H1 (cell line): ENCODE results near the gene PIGV. TPM values are rescaled to one million over a fixed set of nuclear protein-coding genes. Genes with fewer than 3 reads are reported as not detected.

ENCODE experiments used
- CTCF ChIA-PET: fragments of 300-600 bp; sonication (Branson Sonifier 250); formaldehyde crosslinking; loops from one replicate; lab custom pipeline; 2021; ENCODE audit not compliant: partially characterized antibody; lab: Charles Lee
- POLR2A ChIA-PET: fragments of 300-600 bp; sonication (Branson Sonifier 250); formaldehyde crosslinking; loops from one replicate; lab custom pipeline; 2021; ENCODE audit warnings: inconsistent platforms; ENCODE audit not compliant: partially characterized antibody; lab: Charles Lee
- DNase-seq, 2 experiments: peaks; one replicate each; pipeline versions ENCODE4 v3.0.0 to v3.0.0-alpha.2; 2010 to 2022; ENCODE audit warnings: low spot score in 2 of 2, low read depth in 1 of 2, mixed read lengths in 1 of 2
- FAIRE-seq: peaks from 2 replicates; lab custom pipeline; 2011; peaks lifted over from hg19 to GRCh38; lab: Jason Lieb, UNC
- H2AFZ ChIP-seq: 2 replicates; pipeline ENCODE4 v1.8.1; 2012; ENCODE audit warnings: low read length, inconsistent platforms
- H2AK5ac ChIP-seq: 2 replicates; pipeline ENCODE4 v1.6.1; 2013; ENCODE audit warnings: low read depth, low read length
- H2BK120ac ChIP-seq: replicated peaks from 2 replicates; pipeline ENCODE3; 2013; ENCODE audit warnings: low read depth, low read length, inconsistent platforms
- H2BK12ac ChIP-seq: 2 replicates; pipeline ENCODE4 v1.6.1; 2013; ENCODE audit warnings: low read depth, low read length
- H2BK15ac ChIP-seq: 2 replicates; pipeline ENCODE4 v1.6.1; 2013; ENCODE audit warnings: low read length
- H2BK20ac ChIP-seq: 2 replicates; pipeline ENCODE4 v1.6.1; 2013; ENCODE audit warnings: low read length
- H2BK5ac ChIP-seq: 2 replicates; pipeline ENCODE4 v1.6.1; 2013; ENCODE audit warnings: low read depth, low read length
- H3K14ac ChIP-seq: 2 replicates; pipeline ENCODE4 v1.6.1; 2013; ENCODE audit warnings: inconsistent platforms; ENCODE audit not compliant: insufficient read length
- H3K18ac ChIP-seq: 2 replicates; pipeline ENCODE4 v1.6.1; 2013; ENCODE audit warnings: low read length; ENCODE audit errors: extremely low read depth
- H3K23ac ChIP-seq: 2 replicates; pipeline ENCODE4 v1.6.1; 2013; ENCODE audit warnings: inconsistent platforms; ENCODE audit not compliant: insufficient read length
- H3K23me2 ChIP-seq: 2 replicates; pipeline ENCODE4 v1.6.1; 2013; ENCODE audit warnings: low read depth, low read length
- H3K27ac ChIP-seq: 2 replicates; pipeline ENCODE4 v1.6.1; 2011; ENCODE audit warnings: low read depth, low read length, inconsistent platforms
- H3K27me3 ChIP-seq, 4 experiments: replicated peaks in 1 of 4; 1 replicate in 1 of 4; 2 replicates in 3 of 4; pipeline versions ENCODE4 v1.6.1 to v1.8.1; 2011 to 2013; ENCODE audit warnings: low read length in 3 of 4, mild to moderate bottlenecking in 3 of 4, inconsistent platforms in 2 of 4, mixed read lengths in 2 of 4, moderate library complexity in 1 of 4; ENCODE audit not compliant: control insufficient read depth in 3 of 4, insufficient read depth in 3 of 4; ENCODE audit errors: extremely low read depth in 1 of 4
- H3K36me3 ChIP-seq, 4 experiments: 2 replicates each; pipeline versions ENCODE4 v1.6.1 to v1.8.1; 2011 to 2013; ENCODE audit warnings: mild to moderate bottlenecking in 4 of 4, low read length in 3 of 4, moderate library complexity in 2 of 4, control low read depth in 1 of 4, inconsistent platforms in 1 of 4; ENCODE audit not compliant: insufficient read depth in 4 of 4, control insufficient read depth in 2 of 4
- H3K4ac ChIP-seq: replicated peaks from 2 replicates; pipeline ENCODE3; 2013; ENCODE audit warnings: low read length, low read depth, mixed read lengths, inconsistent platforms; ENCODE audit not compliant: insufficient read length
- H3K4me1 ChIP-seq, 4 experiments: replicated peaks in 1 of 4; 1 replicate in 1 of 4; 2 replicates in 3 of 4; pipeline versions ENCODE4 v1.6.1 to v1.8.1; 2011 to 2013; ENCODE audit warnings: low read length in 3 of 4, inconsistent platforms in 2 of 4, mixed read lengths in 1 of 4; ENCODE audit not compliant: insufficient read depth in 4 of 4, control insufficient read depth in 3 of 4
- H3K4me2 ChIP-seq, 2 experiments: 2 replicates each; pipeline versions ENCODE4 v1.6.1 to v1.8.1; 2011 to 2013; ENCODE audit warnings: low read depth in 2 of 2, low read length in 2 of 2, control low read depth in 1 of 2, inconsistent platforms in 1 of 2, mild to moderate bottlenecking in 1 of 2; ENCODE audit not compliant: insufficient read depth in 1 of 2
- H3K4me3 ChIP-seq, 4 experiments: fragments of 200-600, 300-600 bp in 1 of 4; sonication (generic), shearing (Covaris generic), sonication (Bioruptor Twin) in 1 of 4; 2 replicates each; pipeline versions ENCODE4 v1.5.1 to v1.8.1; 2011 to 2016; ENCODE audit warnings: low read length in 4 of 4, low read depth in 3 of 4, control low read depth in 2 of 4, inconsistent platforms in 2 of 4, mild to moderate bottlenecking in 2 of 4, mixed read lengths in 1 of 4, moderate library complexity in 1 of 4; ENCODE audit not compliant: insufficient read depth in 2 of 4; ENCODE audit errors: extremely low read depth in 1 of 4
- H3K56ac ChIP-seq: replicated peaks from 2 replicates; pipeline ENCODE3; 2013; ENCODE audit warnings: low read depth, mild to moderate bottlenecking, mixed read lengths, low read length, inconsistent platforms; ENCODE audit not compliant: insufficient read length
- H3K79me1 ChIP-seq: 2 replicates; pipeline ENCODE4 v1.6.1; 2013; ENCODE audit warnings: low read depth, low read length, control low read depth
- H3K79me2 ChIP-seq, 2 experiments: 2 replicates each; pipeline versions ENCODE4 v1.6.1 to v1.8.1; 2012 to 2013; ENCODE audit warnings: low read length in 2 of 2, mild to moderate bottlenecking in 2 of 2, inconsistent platforms in 1 of 2; ENCODE audit not compliant: insufficient read depth in 2 of 2, control insufficient read depth in 1 of 2
- H3K9ac ChIP-seq, 4 experiments: replicated peaks in 1 of 4; 1 replicate in 1 of 4; 2 replicates in 3 of 4; pipeline versions ENCODE4 v1.6.1 to v1.8.1; 2011 to 2013; ENCODE audit warnings: low read depth in 3 of 4, low read length in 3 of 4, control low read depth in 2 of 4, mild to moderate bottlenecking in 2 of 4, moderate library complexity in 2 of 4, inconsistent platforms in 1 of 4; ENCODE audit errors: extremely low read depth in 1 of 4
- H3K9me3 ChIP-seq, 2 experiments: 2 replicates each; pipeline versions ENCODE4 v1.6.1 to v1.8.1; 2012 to 2013; ENCODE audit warnings: mild to moderate bottlenecking in 2 of 2, moderate library complexity in 2 of 2, control low read depth in 1 of 2, inconsistent platforms in 1 of 2, low read depth in 1 of 2, low read length in 1 of 2, mixed read lengths in 1 of 2; ENCODE audit not compliant: insufficient read depth in 2 of 2
- H4K20me1 ChIP-seq, 2 experiments: replicated peaks in 1 of 2; 2 replicates each; pipeline versions ENCODE3 to v1.8.1; 2011 to 2013; ENCODE audit warnings: inconsistent platforms in 2 of 2, low read length in 2 of 2, mild to moderate bottlenecking in 1 of 2; ENCODE audit not compliant: insufficient read depth in 2 of 2, control insufficient read depth in 1 of 2
- H4K5ac ChIP-seq: 2 replicates; pipeline ENCODE4 v1.6.1; 2013; ENCODE audit warnings: low read length, low read depth, mixed read lengths, inconsistent platforms; ENCODE audit not compliant: insufficient read length
- H4K8ac ChIP-seq: 2 replicates; pipeline ENCODE4 v1.8.0; 2013; ENCODE audit warnings: mild to moderate bottlenecking, moderate library complexity, low read length, inconsistent platforms; ENCODE audit not compliant: insufficient read depth; ENCODE audit errors: extremely low read depth
- H4K91ac ChIP-seq: replicated peaks from 2 replicates; pipeline ENCODE3; 2013; ENCODE audit warnings: low read length, mixed read lengths, inconsistent platforms; ENCODE audit not compliant: insufficient read length
- WGBS, 2 experiments: shearing (Covaris generic) in 1 of 2; methylation state at CpG; one replicate each; pipeline versions ENCODE4 v1.1.6 to v1.1.7; 2013 to 2015; ENCODE audit warnings: low lambda C conversion rate in 2 of 2, mixed read lengths in 2 of 2, inconsistent platforms in 1 of 2, low coverage in 1 of 2, missing lambda C conversion rate in 1 of 2; ENCODE audit not compliant: insufficient replicate concordance in 2 of 2, insufficient coverage in 1 of 2, insufficient read length in 1 of 2; ENCODE audit errors: extremely low coverage in 1 of 2, missing lambda C conversion rate in 1 of 2; 5-methylcytosine and 5-hydroxymethylcytosine counted together
- polyA plus RNA-seq, 7 experiments: library from polyadenylated mRNA; depleted of rRNA in 3 of 7; stranded (reverse) in 5 of 7; unstranded in 2 of 7; fragments of >200 nt in 5 of 7; fragments of 200-250 nt in 2 of 7; gene quantifications; 1 replicate in 5 of 7; 2 replicates in 1 of 7; 4 replicates in 1 of 7; pipeline versions ENCODE4 v1.2.1 to v1.2.3, GENCODE V29; 2011 to 2013; ENCODE audit warnings: missing spikeins in 2 of 7, mixed read lengths in 2 of 7
- total RNA-seq: library from RNA; stranded (reverse); fragmentation: NEBNext Ultra II Directional; extraction: Animal tissue kit (Norgen Biotek cat#: 25700); gene quantifications from 2 replicates; pipeline ENCODE4 v1.2.1, GENCODE V29; 2021
- TF ChIP-seq, protein P1 (sequence below): IDR thresholded peaks from 2 replicates; pipeline ENCODE4 v1.6.1; 2011; ENCODE audit warnings: low read length, improper control_type of control experiment

Gene PIGV
- total and polyA plus RNA-seq, 2 of the 8 experiments (the other 6 are each of a cell fraction or from before 2014, with no cell fraction given), result 8.5 to 20.9 TPM

DNA sequence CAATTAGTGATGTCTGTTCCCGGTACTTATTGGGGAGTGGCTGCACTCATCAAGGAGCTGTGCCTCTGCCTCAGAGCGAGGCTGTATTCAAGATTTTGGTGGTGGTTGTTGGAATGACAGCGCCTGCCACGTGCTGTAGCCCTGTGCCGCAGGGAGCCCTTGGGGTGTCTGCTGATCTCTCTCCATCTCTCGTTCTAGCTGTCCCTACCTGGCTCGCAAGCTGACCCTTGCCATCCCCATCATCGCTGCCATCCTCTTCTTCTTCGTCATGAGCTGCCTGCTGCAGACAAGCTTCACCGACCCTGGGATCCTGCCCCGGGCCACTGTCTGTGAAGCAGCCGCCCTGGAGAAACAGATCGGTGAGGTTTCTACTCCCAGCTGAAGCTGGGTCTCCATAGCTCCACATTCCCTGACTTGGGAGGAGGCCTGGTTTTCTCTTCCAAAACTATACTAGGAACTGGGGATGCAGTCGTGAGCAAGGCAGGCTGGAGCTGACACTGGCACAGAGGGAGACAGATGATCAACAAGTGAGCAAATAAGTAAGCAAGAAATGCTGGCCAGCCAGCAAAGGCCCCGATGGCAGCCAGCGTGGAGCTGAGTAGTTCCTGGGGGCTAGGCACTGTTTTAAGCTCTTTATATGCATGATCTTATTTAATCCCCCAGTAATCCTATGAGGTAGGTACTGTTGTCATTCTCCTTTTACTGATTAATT lies 44.7 kb downstream of the PIGV start:
- FAIRE-seq, result no peak
- H3K23me2 ChIP-seq, result peaks cover 2% of the 10 kb centered on the region; the same call in 1 of the 2 replicates
- CTCF ChIA-PET, result interaction anchor here (0.7 to 12.8 kb wide), 13 partner anchors 11 to 335 kb away, joined by 3 to 125 read pairs (median 4); partner anchors contain the start of gene SFN

More for the DNA sequence above, 44.7 kb downstream of the PIGV start:
- Histone ChIP-seq H2BK5ac (no peak overlapping the region), H3K23ac (no peak overlapping the region), H2AK5ac (no peak overlapping the region), H4K91ac (no peak overlapping the region), H3K4me3 (no peak overlapping the region), H2BK12ac (no peak overlapping the region), H2BK120ac (no peak overlapping the region), H3K4me1 (peaks cover 0 to 9% (median under 1%) of the 10 kb centered on the region in 4 experiments; a peak in 5 of 7 replicates), H3K36me3 (peaks cover 0 to 21% (median 10%) of the 10 kb centered on the region in 4 experiments; a peak in 5 of 8 replicates), H3K4me2 (no peak overlapping the region), H3K14ac (no peak overlapping the region), H3K27ac (no peak overlapping the region), H3K18ac (no peak overlapping the region), H3K79me2 (peaks cover 0 to 11% of the 10 kb centered on the region in 2 experiments; a peak in 1 of 4 replicates), H3K56ac (no peak overlapping the region), H4K8ac (no peak overlapping the region), H3K9me3 (no peaks in the 10 kb centered on the region), H3K79me1 (peaks cover 11% of the 10 kb centered on the region), H2BK20ac (no peak overlapping the region), H3K4ac (no peak overlapping the region), H3K9ac (no peak overlapping the region), H2AFZ (no peak overlapping the region), H3K27me3 (no peaks in the 10 kb centered on the region), H4K20me1 (peaks cover 9 to 12% of the 10 kb centered on the region in 2 experiments), H4K5ac (no peak overlapping the region), H2BK15ac (no peak overlapping the region)
- TF ChIP-seq, protein P1, sequence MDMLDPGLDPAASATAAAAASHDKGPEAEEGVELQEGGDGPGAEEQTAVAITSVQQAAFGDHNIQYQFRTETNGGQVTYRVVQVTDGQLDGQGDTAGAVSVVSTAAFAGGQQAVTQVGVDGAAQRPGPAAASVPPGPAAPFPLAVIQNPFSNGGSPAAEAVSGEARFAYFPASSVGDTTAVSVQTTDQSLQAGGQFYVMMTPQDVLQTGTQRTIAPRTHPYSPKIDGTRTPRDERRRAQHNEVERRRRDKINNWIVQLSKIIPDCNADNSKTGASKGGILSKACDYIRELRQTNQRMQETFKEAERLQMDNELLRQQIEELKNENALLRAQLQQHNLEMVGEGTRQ, result no peak
- POLR2A ChIA-PET, result interaction anchor here (0.8 to 1.4 kb wide), 5 partner anchors 8 to 100 kb away, joined by 3 read pairs; partner anchors contain the start of gene GPATCH3
- WGBS, 2 experiments, result 95% methylated on average over 16 of the region's 16 CpGs; no CpG with 5 or more reads in 1 of the 2 experiments
- no peak for DNase-seq
